NCI-H1694 (cell line): ENCODE data around the gene TMIE.
A peak's percentile ranks its signal among the peaks of the same experiment; 100 is the strongest.
"Not testable (repeated sequence)": the region's sequence is repeated elsewhere in the genome, so short reads cannot be mapped to it uniquely, and the experiment has no call there.

Experiments
- DNase-seq: peaks from one replicate; lab custom pipeline; 2025; lab: John Stamatoyannopoulos, UW

Gene TMIE

DNA sequence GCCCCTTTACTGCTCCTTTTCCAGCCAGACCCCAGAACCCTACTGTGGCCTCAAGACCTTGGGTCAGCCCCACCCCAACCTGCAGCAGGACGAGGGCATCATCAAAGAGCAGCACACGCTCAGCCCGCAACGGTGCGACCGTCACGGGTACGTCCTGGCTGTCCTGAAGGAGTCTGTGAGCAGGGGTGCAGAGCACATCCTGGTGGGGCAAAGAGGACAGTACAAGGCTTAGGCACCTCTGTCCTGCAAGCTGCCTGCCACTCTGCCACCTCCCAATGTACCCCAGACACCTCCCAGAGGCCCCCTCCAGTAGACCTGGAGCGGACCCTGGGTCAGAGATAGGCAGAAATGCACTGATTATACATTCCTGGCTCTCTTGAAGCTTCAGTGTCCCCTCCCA lies 15.7 kb upstream of the TMIE start:
- DNase-seq = no peak

DNA sequence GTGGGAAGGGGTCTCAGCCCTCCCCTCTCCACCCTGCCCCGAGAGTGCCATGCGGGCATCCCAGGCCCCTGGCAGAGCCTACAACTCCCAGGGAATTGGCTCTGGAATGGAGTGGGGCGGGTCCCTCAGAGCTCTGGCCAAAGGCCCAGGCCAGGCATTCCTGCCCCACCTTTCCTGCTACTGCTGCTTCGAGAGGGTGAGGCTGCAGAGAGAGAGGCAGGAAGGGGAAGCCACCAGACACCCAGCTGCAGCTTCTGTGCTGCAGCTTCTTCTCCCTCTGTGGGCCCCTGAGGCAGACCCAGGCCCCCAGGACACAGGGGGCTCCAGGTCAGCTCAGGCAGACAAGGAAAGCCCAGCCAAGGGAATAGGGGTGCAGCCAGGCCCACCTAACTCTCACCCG lies 10.4 kb upstream of the TMIE start:
- no peak for DNase-seq

DNA sequence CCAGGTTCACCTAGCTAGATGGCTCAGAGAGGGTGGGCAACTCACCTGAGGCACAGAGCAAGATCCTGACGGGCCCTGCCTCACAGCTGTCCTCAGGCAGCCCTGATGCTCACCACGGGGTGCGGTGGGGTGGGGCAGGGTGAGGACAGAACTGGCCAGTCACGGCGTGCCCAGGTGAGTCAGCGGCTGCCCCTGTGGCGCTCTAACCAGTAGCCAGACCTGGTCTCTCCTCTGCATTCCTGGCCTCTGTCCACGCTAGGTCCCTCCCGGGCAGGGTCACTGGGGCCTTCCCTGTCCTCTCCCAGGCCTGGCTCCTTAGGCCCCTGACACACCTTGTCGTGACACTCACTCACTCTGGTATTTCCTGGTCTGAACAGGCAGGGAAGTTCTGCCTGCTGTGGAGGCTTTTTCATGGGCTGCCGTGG lies 8.6 kb upstream of the TMIE start:
- DNase-seq = no peak

DNA sequence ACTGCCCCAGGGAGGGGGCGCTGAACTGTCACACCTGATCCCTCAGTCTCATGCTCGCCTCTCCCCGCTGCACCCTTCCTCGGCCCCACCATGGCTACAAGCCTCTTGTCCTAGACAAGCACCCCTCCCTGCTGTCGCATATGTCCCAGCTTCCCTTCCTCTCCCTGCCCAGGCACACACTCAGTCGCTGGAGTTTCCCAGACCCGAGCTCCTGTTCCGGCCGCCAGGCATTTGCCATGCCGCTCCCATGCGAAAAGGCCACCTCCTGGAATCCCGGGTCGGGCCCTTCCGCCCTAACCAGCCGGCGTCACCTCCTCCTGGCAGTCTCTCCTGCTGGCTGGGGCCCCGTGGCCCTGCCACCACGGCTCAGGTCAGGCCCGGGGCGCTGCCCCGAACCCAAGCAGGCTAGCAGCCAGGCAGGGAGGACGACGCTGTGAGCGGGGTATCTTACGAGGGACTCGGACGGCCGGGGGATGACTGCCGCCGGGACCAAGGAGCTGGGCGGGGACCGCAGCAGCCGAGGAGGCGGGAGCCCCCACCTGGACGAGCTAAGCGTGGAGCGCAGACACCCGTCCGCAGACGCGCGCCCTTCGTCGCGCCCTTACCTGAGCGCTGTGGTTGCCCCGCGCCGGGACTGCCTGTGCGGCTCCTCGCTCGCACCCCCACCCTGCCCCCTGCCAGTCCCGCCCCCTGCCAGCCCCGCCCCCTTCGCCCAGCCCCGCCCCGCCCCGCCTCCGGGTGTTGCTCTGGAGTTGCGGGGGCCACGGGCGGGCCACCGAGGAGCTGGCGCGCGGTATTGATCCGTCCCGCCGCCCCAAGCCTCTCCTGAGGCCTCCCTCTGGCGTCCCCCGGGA lies 7.9 kb upstream of the TMIE start, which contains the start of gene ALS2CL:
ALS2CL (minus strand) TSS at position 642 of the 854 bp plus-strand sequence. CDS start 4,239 bp downstream, outside the sequence.
- DNase-seq = no peak

DNA sequence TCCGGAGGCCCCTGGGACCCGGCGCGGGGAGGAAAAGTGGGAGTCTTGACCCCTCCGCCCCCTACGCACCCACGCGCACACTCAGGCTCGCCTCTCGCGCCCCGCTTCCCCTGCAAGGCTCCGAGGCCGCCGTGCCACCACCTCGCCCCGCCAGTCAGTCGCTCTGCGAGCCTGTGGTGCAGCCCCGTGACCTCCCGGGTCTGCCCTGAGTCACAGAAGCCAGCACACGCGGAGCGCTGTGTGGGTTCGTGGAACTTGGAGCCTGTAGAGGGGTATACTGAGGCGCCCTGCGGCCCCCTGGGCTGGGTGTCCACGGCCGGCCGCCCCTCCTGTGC lies 7.3 kb upstream of the TMIE start:
- no peak for DNase-seq

DNA sequence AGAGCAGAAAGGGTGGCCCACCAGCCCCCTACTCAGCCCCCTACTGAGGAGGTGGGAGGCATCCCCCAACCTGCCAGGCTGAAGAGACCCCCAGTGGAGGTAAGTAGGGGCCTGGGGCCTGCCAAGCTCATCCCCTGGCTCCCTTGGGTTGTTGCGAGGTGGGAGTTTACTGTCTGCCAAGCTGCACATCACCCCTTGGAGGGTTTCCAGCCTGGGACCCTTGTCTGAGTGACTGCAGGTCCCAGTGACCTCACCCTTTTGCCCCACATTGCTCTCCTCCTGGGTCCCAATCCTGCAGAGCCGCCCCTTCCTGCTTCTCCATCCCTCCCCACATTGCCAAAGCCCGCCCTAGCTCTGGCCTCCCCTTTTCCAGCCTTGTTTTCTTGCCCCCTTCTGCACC lies 6.7 kb upstream of the TMIE start:
- no peak for DNase-seq

DNA sequence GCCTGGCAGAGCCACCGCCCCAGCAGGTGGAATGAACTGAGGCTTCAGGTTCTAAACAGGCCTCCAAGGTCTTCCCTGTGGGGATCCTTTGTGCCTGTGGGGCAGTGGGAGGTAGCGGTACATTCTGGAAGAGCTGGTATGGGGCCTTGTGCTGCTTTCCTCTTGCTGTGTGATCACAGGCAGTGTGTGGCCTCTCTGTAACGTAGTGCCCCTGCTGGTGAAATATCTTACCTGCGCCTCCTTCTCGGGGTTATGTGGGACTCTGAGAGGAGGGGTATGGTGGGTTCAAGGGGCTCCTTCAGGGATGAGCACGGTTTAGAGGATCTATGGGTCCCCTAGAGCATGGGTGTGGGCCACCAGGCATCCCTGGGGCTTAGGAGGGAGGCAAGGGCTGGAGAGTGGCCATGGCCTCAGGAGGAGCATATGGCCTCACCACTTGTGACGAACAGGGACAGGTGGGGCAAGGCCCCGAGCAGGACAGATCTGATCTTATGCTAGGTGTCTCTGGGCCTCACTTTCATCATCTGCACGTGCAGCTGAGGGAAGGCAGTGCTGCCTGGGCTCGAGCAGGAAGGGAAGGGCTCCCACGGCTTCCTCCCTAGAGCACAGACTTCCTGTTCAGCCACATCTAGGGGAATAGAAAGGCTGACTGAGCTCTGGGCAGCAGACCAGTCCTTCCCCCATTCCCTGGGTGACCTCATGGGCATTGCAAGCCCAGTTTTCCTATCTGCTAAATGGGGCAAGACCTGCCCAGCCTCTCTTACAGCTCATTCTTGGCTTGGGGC lies 5.8 kb upstream of the TMIE start:
- no peak for DNase-seq

DNA sequence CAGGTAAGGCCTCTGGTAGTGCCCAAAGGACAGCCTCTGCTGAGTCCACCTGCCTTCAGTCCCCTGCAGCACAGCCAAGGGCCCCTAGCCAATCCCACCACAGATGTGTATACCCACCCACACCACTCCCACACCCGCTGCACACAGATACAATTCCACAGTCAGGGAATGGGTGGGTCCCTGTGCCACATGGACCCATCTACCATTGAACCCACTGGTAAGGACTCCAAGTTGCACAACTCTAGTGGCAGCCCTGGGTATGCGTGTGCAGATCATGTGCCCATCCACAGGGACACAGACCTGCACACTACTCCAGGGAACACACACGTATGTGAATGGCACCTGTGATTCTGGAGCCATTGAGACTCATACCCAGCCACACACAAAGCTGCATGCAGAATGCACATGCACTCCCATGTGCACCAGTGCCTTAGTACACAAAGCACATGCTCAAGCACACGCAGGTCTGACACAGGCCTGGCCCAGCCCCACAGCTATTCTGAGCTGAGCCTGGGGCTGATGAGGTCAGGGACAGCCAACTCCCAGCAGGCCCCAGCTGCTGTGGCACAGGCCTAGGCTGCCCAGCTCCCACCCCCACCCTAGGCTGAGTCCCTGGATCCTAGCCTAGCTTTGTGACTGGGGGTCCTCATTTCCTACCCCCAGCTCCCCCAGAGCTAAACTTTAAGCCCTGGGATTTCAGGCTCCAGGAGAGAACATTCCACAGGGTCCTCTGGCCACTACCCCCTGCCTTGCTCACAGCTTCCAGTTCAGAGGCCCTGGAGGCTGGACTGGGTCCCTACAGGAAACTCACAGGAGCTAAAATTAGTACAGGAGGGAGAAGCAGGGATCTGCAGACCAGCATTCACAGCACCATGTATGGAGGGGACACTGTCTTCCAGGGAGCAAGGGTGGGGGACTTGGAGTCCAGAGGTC lies 5.0 kb upstream of the TMIE start:
- no peak for DNase-seq

DNA sequence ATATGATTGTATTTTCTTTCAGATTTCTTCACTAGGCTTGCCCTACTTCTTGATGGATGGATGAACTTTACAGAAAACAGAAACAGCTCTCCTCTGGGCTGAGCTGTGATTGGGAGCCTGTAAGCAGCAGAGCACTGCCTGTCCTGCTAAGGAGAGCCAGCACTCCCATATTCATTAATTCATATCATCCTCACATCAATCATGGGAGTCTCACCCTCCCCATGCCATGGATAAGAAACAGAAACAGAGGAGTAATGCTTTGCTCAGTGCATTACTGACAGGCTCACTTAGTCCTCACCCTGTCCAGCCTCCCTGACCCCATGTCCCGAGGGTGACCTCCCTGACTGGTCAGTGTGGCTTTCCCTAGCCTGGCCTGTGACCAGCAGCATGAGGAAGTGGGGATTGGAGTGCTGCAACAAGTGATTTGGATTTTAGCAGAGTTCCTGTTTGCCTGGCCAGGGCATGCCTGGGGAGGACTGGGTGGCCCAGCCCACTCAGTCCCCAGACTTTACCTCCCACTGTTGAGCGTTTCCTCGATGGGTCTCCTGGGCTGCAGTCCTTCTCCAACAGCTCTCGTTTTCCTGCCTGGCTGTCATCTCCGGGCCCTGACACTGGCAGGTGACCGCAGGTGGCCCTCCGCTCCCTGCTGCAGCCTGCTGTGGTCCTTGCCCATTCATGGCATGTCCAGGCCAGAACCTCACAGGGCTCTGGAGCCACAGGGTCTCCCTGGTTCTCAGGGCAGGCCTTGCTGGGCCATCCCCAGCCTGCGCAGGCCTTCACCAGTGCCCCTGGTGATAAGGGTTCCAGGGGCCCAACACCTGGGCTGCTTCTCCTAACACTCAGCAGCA lies 1.3 kb upstream of the TMIE start:
- no peak for DNase-seq

DNA sequence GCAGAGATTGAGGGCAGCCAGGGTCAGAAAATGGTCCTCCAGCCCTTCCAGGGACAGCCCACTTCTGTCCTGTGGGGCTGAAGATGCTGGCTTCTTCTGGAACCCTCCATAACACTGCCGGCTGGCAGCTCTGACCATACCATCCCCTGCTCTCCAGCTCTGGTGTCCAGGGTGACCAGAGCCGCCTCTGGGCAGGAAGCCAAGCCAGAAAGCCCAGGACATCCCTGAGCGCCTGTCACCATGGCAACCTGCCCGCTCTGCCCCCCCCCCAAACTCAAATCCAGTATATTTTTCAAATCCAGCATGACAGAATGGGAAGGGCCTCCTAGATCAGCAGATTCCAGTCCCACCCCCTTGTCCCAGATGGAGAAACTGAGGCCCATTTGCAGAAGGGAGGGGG lies 420 bp upstream of the TMIE start:
- no peak for DNase-seq

DNA sequence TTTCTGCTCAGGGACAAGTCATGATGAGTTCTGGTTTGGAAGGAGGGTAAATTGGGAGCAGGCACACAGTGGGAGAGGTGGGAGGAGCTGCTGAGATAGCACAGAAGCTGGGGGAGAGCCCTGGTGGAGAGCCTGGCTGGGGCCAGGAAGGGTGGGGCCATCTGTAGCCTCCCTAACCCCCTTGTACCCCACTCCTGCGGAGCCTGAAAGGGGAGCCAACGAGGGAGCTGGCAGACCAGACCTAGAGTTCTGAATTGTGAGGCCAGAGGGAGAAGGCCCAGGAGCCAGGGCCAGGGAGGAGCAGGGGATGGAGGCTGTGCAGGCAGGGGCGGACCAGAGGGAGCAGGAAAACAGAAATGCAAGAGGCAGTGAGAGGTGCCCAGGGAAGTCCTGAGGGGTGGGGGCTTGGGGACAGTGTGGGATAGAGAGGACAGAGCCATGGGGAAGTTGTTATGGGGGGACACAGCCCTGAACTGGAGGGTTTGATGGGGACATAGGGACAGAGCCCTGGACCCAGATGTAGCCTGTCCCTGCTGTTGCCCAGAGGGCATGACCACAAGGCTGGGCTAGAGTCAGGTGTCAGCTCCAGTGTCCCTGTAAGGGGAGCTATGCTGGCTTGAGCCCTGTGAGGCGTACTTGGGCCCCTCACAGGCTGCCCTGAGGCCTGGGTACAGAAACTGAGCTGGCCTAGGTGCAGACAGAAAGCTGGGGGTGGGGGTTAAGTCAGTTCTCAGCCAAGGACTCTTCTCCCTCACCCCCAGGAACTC lies 1.2 kb downstream of the TMIE start:
- DNase-seq = no peak

DNA sequence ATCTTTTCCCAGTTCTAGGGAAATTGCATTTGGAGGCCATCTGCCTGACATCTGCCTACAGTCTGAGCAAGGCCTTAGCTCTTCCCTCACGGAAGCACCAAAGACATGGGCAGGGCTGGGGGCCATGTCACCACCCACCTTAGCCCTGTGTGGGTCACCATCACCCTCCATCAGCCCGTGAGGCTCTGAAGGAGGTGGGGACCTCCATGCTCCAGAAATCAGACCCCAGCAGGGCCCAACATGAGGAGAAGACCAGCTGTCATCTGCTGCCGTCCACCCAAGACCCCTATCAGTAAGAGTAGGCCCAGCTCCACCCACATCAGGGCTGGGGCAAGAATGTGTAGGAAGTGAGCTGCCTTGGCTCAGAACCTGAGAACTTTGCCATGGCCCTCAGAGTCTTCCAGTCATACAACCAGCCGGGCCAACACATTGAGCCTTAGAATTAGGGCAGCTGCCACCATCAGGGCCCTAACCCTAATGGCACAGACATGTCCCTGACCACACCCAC lies 1.9 kb downstream of the TMIE start:
- DNase-seq = no peak

DNA sequence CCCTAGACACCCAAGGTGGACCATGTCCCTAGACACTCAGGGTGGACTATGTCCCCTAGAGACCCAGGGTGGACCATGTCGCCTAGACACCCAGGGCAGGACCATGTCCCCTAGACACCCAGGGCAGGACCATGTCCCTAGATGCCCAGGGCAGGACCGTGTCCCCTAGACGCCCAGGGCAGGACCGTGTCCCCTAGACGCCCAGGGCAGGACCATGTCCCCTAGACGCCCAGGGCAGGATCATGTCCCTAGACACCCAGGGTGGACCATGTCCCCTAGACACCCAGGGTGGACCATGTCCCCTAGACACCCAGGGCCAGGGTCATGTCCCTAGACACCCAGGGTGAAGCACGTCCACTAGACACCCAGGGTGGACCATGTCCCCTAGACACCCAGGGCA lies 3.2 kb downstream of the TMIE start:
- not testable (repeated sequence) for DNase-seq

DNA sequence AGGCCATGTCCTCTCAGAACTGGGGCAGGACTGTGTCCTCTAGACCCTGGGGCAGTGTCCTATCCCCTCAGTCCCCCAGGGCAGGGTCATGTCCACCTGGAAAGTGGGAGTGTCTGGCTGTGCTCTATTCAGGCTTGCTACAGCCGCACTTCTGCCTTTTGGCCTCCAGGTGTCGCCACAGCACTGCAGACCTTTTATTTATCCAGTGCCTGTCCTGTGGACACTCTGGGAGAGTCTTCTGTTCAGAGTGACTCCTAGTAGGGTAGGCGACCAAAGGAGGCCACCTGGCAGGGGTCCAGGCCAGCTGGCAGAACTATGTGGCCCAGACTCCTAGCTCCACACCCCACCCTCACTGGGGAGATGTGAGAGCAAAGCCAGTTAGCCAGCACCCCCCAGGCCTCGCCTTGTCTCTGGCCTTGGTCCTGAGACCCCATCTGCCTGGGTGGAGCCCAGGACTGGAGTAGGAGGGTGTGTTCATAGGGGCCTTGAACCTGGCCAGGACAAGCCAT lies 3.9 kb downstream of the TMIE start:
- DNase-seq = peak; percentile 1

DNA sequence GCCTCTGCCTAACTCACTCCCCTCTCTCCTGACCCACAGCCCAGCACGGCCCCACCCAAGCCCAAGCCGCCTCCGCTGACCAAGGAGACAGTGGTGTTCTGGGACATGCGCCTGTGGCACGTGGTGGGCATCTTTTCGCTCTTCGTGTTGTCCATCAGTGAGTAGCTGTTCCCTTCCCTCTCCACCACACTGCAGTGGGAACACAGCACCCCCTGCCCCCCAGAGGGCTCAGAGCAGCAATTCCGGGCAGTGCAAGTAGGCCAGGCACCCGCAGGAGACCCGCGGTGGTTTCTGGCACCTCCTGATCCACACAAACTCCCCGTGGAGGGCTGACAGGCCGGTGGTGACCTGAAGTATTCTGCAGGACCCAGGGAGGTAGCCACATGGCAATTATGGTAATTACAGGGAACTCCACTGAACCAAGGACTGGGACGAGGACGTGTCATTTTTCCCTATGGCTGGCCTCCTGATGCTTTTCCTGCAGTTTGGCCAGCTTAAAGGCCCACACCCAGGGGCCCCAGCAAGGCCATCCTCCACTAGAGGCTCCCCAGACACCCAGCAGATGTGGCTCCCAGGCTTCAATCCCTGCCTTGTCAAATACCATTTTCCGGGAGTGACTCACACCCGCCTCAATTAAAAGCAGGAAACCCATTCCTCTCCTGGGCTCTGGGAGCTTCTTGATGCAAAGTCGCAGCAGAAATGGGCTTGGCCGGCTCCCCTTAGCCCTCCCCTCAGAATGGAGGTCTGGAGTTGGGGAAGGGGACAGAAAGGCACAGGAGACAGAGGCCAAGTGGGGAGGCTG lies 4.8 kb downstream of the TMIE start:
- no peak for DNase-seq

DNA sequence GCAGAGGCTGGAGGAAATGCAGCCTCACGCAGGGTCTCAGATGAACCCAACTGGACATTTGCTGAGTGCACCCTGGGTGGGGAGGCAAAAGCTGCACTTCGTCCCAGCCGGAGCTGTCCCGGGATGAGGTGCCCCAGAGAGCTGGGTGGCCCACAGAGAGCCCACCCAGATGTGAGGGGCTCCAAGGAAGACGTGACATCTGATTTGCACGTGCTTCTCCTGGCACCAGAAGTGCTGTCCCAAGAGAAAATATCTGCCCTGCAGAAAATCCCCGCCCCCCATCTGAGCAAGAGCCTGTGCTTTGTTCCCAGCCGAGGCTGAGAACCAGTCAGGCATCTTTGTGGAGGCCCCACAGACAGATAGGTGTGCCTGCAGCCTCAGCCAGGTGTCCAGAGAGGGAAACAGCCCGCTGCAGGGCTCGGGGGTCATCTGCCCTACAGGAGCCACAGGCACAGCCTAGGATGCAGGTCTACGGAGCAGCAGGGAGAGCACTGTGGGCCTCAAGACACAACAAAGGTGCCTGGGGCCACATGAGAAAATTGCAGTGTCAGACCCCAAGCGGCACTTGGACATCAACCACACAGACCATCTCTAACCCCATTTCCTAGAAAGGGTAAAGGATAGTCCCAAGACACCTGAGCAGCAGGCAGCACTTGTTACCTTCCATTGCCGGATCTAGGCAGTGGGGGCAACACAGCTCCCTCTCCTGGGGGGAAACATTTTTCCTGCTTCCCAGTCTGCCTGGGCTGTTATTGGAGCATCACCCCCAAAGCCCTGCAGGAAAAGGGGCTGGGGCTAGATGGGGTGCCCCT lies 5.8 kb downstream of the TMIE start:
- no peak for DNase-seq

DNA sequence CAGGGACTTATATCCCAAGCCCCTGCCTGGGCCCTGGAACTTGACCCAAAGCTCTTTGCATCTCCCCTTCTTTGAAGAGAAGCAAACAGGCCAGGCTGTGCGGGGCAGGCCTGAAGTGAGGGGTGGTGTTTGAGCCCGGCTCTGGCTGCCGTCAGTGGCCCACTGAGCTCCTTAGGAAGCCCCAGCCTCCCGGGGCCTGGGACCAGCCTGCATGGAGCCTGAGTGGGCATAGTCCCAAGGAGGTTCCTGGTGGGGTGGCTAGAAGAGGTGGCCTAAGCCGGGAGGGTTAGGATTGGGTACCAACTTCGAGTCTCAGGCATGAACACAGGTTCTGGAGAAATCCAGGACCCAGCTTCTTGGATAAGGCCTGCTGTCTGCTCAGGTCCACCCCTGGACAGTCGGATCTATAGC lies 6.4 kb downstream of the TMIE start:
- no peak for DNase-seq

DNA sequence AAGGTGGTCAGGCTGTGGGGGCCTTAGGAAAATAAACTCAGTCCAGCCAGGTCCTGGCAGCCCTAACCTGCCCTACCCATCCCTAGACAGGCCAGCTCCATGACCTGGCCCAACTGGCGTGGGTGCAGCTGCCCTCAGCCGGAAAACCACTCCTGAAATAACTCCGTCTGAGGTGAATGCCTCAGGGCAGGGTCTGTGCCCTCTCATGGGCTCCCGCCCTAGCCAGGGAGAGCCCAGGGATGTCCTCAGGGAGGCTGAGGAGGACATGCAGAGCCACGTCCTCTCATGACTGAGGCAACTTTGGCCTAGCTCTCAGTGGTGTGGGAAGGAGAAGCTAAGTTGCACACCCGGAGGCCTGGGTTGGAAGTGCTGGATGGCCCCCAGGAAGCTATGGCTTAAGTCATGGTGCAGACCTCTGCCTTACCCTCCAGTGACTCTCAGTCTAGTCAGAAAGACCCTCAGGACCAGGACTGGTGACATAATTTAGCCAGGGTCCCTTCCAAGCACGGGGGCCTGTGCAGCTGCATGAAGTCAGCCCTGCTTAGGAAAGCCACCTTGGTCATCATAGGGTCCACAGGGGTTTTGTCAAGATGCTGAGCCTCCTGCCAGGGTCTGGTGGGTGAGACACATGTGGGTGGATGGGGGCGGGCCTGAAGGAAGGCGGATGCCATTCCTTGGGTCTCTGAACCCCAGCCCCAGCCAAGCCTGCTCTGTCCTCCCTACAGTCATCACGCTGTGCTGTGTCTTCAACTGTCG lies 7.4 kb downstream of the TMIE start:
- DNase-seq = no peak
